Chondrocyte (in vitro differentiated cells): Measurements from ENCODE around the gene CYB561D2. TPM values are rescaled to one million over a fixed set of nuclear protein-coding genes. Genes with fewer than 3 reads are reported as not detected.

ENCODE experiments used
- DNase-seq: peaks from one replicate; pipeline ENCODE4 v3.0.0; 2021; ENCODE audit warnings: mixed read lengths, low spot score
- H3K27ac Mint-ChIP-seq: one replicate; pipeline ENCODE4 v1.8.0; 2021; ENCODE audit warnings: mild to moderate bottlenecking, moderate library complexity, mixed read lengths; ENCODE audit not compliant: unreplicated experiment
- H3K27me3 Mint-ChIP-seq: 2 replicates; pipeline ENCODE4 v1.8.0; 2021; ENCODE audit warnings: low read depth, mixed read lengths
- H3K36me3 Mint-ChIP-seq: 2 replicates; pipeline ENCODE4 v1.8.0; 2021; ENCODE audit warnings: low read depth, mixed read lengths
- H3K4me1 Mint-ChIP-seq: 2 replicates; pipeline ENCODE4 v1.8.0; 2021; ENCODE audit warnings: low read depth, mild to moderate bottlenecking, mixed read lengths
- H3K4me3 Mint-ChIP-seq: one replicate; pipeline ENCODE4 v1.8.0; 2021; ENCODE audit warnings: mild to moderate bottlenecking, moderate library complexity, mixed read lengths; ENCODE audit not compliant: unreplicated experiment
- H3K9me3 Mint-ChIP-seq: 2 replicates; pipeline ENCODE4 v1.8.0; 2021; ENCODE audit warnings: low read depth, mixed read lengths
- total RNA-seq: library from RNA; stranded (reverse); gene quantifications from 3 replicates; pipeline ENCODE4 v1.2.1, GENCODE V29; 2021
- TF ChIP-seq, protein P1 (sequence below): fragments of 200-600 bp; sonication (generic); IDR thresholded peaks from 2 replicates; pipeline ENCODE4 v1.5.0; 2021; ENCODE audit warnings: antibody characterized with exemption, mild to moderate bottlenecking, moderate library complexity

CYB561D2 gene
- total RNA-seq, 1 donor from 2014 or later = 18.2 TPM

- H3K4me3 Mint-ChIP-seq = no peak overlapping the region
Observed at GRCh38 chr3:50393061-50393460, 42.4 kb downstream of the CYB561D2 start.

DNA sequence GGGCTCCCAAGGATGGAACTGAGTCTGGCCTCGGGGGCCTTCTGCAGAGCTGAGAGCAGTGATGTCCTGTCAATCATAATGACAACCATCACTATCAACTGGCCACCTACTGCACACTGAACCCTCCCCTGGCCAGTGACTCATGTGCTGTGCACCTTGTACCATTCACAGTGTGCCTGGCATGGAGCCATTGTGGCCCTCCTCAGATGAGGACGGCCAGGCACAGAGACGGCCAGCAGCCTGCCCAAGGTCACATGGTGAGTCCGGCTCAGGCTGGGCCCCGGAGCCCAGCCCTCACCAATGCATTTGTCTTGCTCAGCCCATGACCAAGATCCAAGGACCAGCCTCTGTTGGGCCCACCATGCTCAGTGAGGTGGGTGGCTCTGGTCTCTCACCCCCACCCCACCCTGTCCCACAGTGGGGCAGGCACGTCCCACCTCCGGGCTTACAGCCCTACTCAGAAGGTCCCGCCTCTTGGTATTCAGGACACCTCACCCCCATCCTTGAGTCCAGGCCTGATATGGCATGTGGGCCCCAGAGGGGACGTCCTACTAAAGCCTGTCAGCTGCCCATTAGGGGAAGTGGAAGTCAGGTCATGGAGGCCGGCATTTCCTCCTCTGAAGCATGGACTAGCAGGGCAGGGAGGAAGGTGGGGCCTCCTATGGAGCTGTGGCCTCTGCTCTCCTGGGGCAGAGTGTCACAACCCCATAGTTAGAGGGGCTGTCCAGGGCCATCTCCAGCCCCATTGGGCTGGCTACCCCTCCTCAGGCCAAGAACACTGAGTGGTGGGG lies 44.6 kb downstream of the CYB561D2 start:
- H3K27ac Mint-ChIP-seq = no peak overlapping the region

More at GRCh38 chr3:50393061-50393460, 42.4 kb downstream of the CYB561D2 start:
- H3K9me3 Mint-ChIP-seq = no peaks in the 10 kb centered on the region
- DNase-seq = no peak
- H3K27me3 Mint-ChIP-seq = no peaks in the 10 kb centered on the region
- H3K36me3 Mint-ChIP-seq = no peaks in the 10 kb centered on the region
- peaks cover 6% of the 10 kb centered on the region for H3K4me1 Mint-ChIP-seq
- no peak overlapping the region for H3K27ac Mint-ChIP-seq
- TF ChIP-seq, protein P1, sequence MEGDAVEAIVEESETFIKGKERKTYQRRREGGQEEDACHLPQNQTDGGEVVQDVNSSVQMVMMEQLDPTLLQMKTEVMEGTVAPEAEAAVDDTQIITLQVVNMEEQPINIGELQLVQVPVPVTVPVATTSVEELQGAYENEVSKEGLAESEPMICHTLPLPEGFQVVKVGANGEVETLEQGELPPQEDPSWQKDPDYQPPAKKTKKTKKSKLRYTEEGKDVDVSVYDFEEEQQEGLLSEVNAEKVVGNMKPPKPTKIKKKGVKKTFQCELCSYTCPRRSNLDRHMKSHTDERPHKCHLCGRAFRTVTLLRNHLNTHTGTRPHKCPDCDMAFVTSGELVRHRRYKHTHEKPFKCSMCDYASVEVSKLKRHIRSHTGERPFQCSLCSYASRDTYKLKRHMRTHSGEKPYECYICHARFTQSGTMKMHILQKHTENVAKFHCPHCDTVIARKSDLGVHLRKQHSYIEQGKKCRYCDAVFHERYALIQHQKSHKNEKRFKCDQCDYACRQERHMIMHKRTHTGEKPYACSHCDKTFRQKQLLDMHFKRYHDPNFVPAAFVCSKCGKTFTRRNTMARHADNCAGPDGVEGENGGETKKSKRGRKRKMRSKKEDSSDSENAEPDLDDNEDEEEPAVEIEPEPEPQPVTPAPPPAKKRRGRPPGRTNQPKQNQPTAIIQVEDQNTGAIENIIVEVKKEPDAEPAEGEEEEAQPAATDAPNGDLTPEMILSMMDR = no peak

DNA sequence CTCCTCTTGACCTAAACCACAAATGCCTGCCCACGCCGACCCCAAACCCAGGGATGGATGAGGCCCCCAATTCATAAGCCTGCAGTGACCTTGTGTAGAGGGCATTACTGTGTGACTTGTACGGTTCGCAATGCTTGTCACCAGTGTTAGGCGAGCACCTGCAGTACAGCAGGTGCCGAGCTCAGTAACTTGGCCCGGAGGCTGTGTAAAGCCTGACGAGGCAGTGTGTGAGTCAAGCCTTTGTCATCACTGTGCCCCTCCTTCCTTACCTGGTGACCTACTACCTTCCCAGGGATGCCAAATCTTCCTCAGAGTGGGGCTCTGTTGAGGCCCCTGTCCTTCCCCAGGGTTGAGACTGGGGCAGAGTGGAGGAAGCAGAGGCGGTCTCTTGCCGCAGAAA lies 45.8 kb downstream of the CYB561D2 start:
- peaks cover 12% of the 10 kb centered on the region for H3K27me3 Mint-ChIP-seq
- TF ChIP-seq, protein P1 = no peak
- H3K27ac Mint-ChIP-seq = no peak overlapping the region
- H3K4me3 Mint-ChIP-seq = no peak overlapping the region
- H3K4me1 Mint-ChIP-seq = no peaks in the 10 kb centered on the region
- H3K36me3 Mint-ChIP-seq = no peaks in the 10 kb centered on the region
- H3K9me3 Mint-ChIP-seq = no peaks in the 10 kb centered on the region
- DNase-seq = no peak

More for the DNA sequence above, 44.6 kb downstream of the CYB561D2 start:
- Mint-ChIP-seq H3K27me3 (peaks cover 10% of the 10 kb centered on the region), H3K9me3 (no peaks in the 10 kb centered on the region), H3K4me3 (no peak overlapping the region), H3K36me3 (no peaks in the 10 kb centered on the region), H3K4me1 (no peaks in the 10 kb centered on the region)
- TF ChIP-seq, protein P1 = no peak
- no peak for DNase-seq

DNA sequence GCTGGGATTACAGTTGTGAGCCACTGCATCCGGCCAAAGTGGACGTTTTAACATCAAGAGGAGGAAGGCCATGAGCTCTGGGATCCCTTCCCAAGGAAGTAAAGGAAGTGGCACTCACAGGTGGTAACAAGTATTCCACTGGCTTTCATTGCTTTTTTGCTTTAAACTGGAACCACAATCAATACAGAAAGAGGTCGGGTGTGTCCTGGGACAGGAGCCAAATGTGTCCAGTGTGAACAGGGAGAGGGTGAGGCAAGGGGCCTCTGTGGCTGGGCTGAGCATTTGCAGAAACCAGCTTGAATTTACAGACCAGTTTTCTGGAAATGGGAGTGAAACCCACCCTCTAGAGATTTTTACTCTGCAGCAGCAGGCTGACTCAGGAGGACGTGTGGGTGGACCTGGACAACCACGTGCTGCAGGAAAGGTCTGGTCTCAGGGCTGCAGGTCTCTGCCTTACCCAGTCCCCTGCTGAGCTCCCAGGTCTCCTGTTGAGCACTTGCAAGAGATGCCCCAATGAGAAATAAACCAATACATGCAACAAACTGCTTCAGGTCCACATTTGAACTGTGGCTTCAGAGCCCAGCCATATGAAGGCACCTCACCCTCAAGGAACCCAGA lies 51.4 kb downstream of the CYB561D2 start:
- no peaks in the 10 kb centered on the region for H3K4me1 Mint-ChIP-seq
- H3K27me3 Mint-ChIP-seq = peaks cover 28% of the 10 kb centered on the region
- no peak overlapping the region for H3K27ac Mint-ChIP-seq
- H3K36me3 Mint-ChIP-seq = no peaks in the 10 kb centered on the region
- no peak overlapping the region for H3K4me3 Mint-ChIP-seq
- no peaks in the 10 kb centered on the region for H3K9me3 Mint-ChIP-seq
- TF ChIP-seq, protein P1 = no peak
- no peak for DNase-seq

Other genes with a start within 250 kb of the CYB561D2 start
- 18.7 to 37.5 TPM (median 36.7 TPM) in 3 replicates for gene SEMA3F, start 195.5 kb upstream of the CYB561D2 start, total RNA-seq
- not detected in 3 replicates for gene GNAT1, start 159.3 kb upstream of the CYB561D2 start, total RNA-seq
- 1.00 to 1.9 TPM (median 1.2 TPM) in 3 replicates for gene SLC38A3, start 145.6 kb upstream of the CYB561D2 start, total RNA-seq
- 388 to 444 TPM (median 443 TPM) in 3 replicates for gene GNAI2, start 114.7 kb upstream of the CYB561D2 start, total RNA-seq
- 9.6 to 16.4 TPM (median 14.9 TPM) in 3 replicates for gene SEMA3B, start 81.7 kb upstream of the CYB561D2 start, total RNA-seq
- gene LSMEM2, start 71.8 kb upstream of the CYB561D2 start, total RNA-seq = not detected in 3 replicates
- gene IFRD2, start 58.4 kb upstream of the CYB561D2 start, total RNA-seq = 38.9 to 54.4 TPM (median 44.0 TPM) in 3 replicates
- 5.3 to 6.9 TPM (median 5.4 TPM) in 3 replicates for gene HYAL3, start 51.5 kb upstream of the CYB561D2 start, total RNA-seq
- 10.9 to 16.0 TPM (median 12.9 TPM) in 3 replicates for gene NAA80, start 51.5 kb upstream of the CYB561D2 start, total RNA-seq
- 0.22 to 0.65 TPM (median 0.26 TPM) in 3 replicates for gene HYAL1, start 47.3 kb upstream of the CYB561D2 start, total RNA-seq
- gene HYAL2, start 28.1 kb upstream of the CYB561D2 start, total RNA-seq = 31.3 to 37.0 TPM (median 36.8 TPM) in 3 replicates
- 15.3 to 18.6 TPM (median 17.0 TPM) in 3 replicates for gene TUSC2, start 22.6 kb upstream of the CYB561D2 start, total RNA-seq
- 17.3 to 22.4 TPM (median 21.8 TPM) in 3 replicates for gene RASSF1, start 10.0 kb upstream of the CYB561D2 start, total RNA-seq
- 0.41 to 2.0 TPM (median 1.1 TPM) in 3 replicates for gene ZMYND10, start 5.1 kb upstream of the CYB561D2 start, total RNA-seq
- gene NPRL2, start 87 bp upstream of the CYB561D2 start, total RNA-seq = 19.8 to 26.9 TPM (median 21.7 TPM) in 3 replicates
- gene TMEM115, start 8.7 kb downstream of the CYB561D2 start, total RNA-seq = 45.8 to 51.8 TPM (median 50.4 TPM) in 3 replicates
- gene CACNA2D2, start 152.8 kb downstream of the CYB561D2 start, total RNA-seq = 0.34 to 0.46 TPM (median 0.40 TPM) in 3 replicates
- gene C3orf18, start 216.9 kb downstream of the CYB561D2 start, total RNA-seq = 3.2 to 5.8 TPM (median 4.4 TPM) in 3 replicates
- 15.1 to 20.1 TPM (median 15.2 TPM) in 3 replicates for gene HEMK1, start 218.7 kb downstream of the CYB561D2 start, total RNA-seq